NCI-H82 (cell line): Measurements from ENCODE around the gene OTUD3.
"Not testable (repeated sequence)": the region's sequence is repeated elsewhere in the genome, so short reads cannot be mapped to it uniquely, and the experiment has no call there.

Source experiments
- DNase-seq: peaks from one replicate; lab custom pipeline; 2025; lab: John Stamatoyannopoulos, UW

The OTUD3 gene

GRCh38 chr1:19920132-19920710 is 38.0 kb downstream of the OTUD3 start:
- no peak for DNase-seq

GRCh38 chr1:19921310-19921709 is 39.1 kb downstream of the OTUD3 start:
- no peak for DNase-seq

GRCh38 chr1:19922015-19922688 is 40.0 kb downstream of the OTUD3 start:
- no peak for DNase-seq

- DNase-seq, result no peak
These were observed 41.1 kb downstream of the OTUD3 start, which contains the start of gene PLA2G2E for GRCh38 chr1:19923137-19923952. Gene PLA2G2E, minus strand, starts transcription at chr1:19923617. Its CDS starts 58 bp downstream, at chr1:19923559.

- DNase-seq, result no peak
These were observed 41.8 kb downstream of the OTUD3 start for GRCh38 chr1:19923953-19924346.

- no peak for DNase-seq
These were observed 43.3 kb downstream of the OTUD3 start for GRCh38 chr1:19925342-19926070.

- DNase-seq, result no peak
These were observed 44.3 kb downstream of the OTUD3 start for GRCh38 chr1:19926296-19927129.

GRCh38 chr1:19927130-19927421 is 44.9 kb downstream of the OTUD3 start:
- DNase-seq, result not testable (repeated sequence)

- DNase-seq, result no peak
These were observed 50.7 kb downstream of the OTUD3 start for GRCh38 chr1:19932866-19933265.

GRCh38 chr1:19934336-19934735 is 52.1 kb downstream of the OTUD3 start:
- no peak for DNase-seq

GRCh38 chr1:19936061-19936750 is 54.0 kb downstream of the OTUD3 start:
- no peak for DNase-seq

GRCh38 chr1:19938472-19938871 is 56.3 kb downstream of the OTUD3 start:
- no peak for DNase-seq

GRCh38 chr1:19940486-19941205 is 58.5 kb downstream of the OTUD3 start:
- DNase-seq, result no peak

GRCh38 chr1:19941206-19941568 is 59.0 kb downstream of the OTUD3 start:
- no peak for DNase-seq

- no peak for DNase-seq
These were observed 59.9 kb downstream of the OTUD3 start for GRCh38 chr1:19942088-19942487.

- DNase-seq, result no peak
These were observed 60.5 kb downstream of the OTUD3 start for GRCh38 chr1:19942657-19943056.

- no peak for DNase-seq
These were observed 63.7 kb downstream of the OTUD3 start for GRCh38 chr1:19945914-19946313.

- no peak for DNase-seq
These were observed 64.1 kb downstream of the OTUD3 start for GRCh38 chr1:19946331-19946751.

- DNase-seq, result no peak
These were observed 64.8 kb downstream of the OTUD3 start for GRCh38 chr1:19946971-19947370.

GRCh38 chr1:19949016-19949415 is 66.8 kb downstream of the OTUD3 start:
- no peak for DNase-seq
